ENCODE data around the gene PTPRT. TPM values are rescaled to one million over a fixed set of nuclear protein-coding genes. Genes with fewer than 3 reads are reported as not detected.
A peak's percentile ranks its signal among the peaks of the same experiment; 100 is the strongest.

PTPRT gene
- total and polyA plus RNA-seq, 4 donors, result 10.7 to 46.1 (median 32.0) TPM

- no peaks in the 10 kb centered on the region for H3K27me3 ChIP-seq (ENCODE audit: control insufficient read depth, insufficient read depth, low read length)
- 80% methylated on average over 2 of the region's 4 CpGs for WGBS (ENCODE audit: insufficient coverage)
- peaks cover 5% of the 10 kb centered on the region for H3K4me1 ChIP-seq (ENCODE audit: control insufficient read depth, insufficient read depth, low read length)
- no peak overlapping the region for H3K4me3 ChIP-seq (ENCODE audit: low read depth, low read length)
- no peaks in the 10 kb centered on the region for H3K36me3 ChIP-seq (ENCODE audit: control insufficient read depth, insufficient read depth, low read length)
- H3K9me3 ChIP-seq (ENCODE audit: control insufficient read depth, insufficient read depth, low read length), result no peaks in the 10 kb centered on the region
- DNase-seq (ENCODE audit: low read depth in 4 of 6, low spot score in 6 of 6), result peak in 2 of 6 donors; percentile 56 to 59
- no peak overlapping the region for H3K27ac ChIP-seq (ENCODE audit: low read depth, low read length)
Observed at GRCh38 chr20:42063141-42063540, 1126.6 kb downstream of the PTPRT start.

GRCh38 chr20:42053350-42053749 lies 1136.4 kb downstream of the PTPRT start:
- no CpG with 5 or more reads among the region's 3 CpGs for WGBS (ENCODE audit: insufficient coverage)
- no peaks in the 10 kb centered on the region for H3K9me3 ChIP-seq (ENCODE audit: control insufficient read depth, insufficient read depth, low read length)

GRCh38 chr20:42051921-42052320 lies 1137.8 kb downstream of the PTPRT start:
- WGBS (ENCODE audit: insufficient coverage), result 80% methylated on average over 4 of the region's 5 CpGs

More at GRCh38 chr20:42053350-42053749, 1136.4 kb downstream of the PTPRT start:
- Histone ChIP-seq H3K4me1 (ENCODE audit: control insufficient read depth, insufficient read depth, low read length) (peaks cover 8% of the 10 kb centered on the region), H3K4me3 (ENCODE audit: low read depth, low read length) (no peak overlapping the region), H3K27ac (ENCODE audit: low read depth, low read length) (no peak overlapping the region), H3K36me3 (ENCODE audit: control insufficient read depth, insufficient read depth, low read length) (no peaks in the 10 kb centered on the region), H3K27me3 (ENCODE audit: control insufficient read depth, insufficient read depth, low read length) (no peaks in the 10 kb centered on the region)
- DNase-seq (ENCODE audit: low read depth in 4 of 6, low spot score in 6 of 6), result peak in 1 of 6 donors; percentile 55

GRCh38 chr20:42046371-42047085 lies 1143.2 kb downstream of the PTPRT start:
- DNase-seq (ENCODE audit: low read depth in 4 of 6, low spot score in 6 of 6), result peak in 1 of 6 donors; percentile 38
- Histone ChIP-seq H3K27ac (ENCODE audit: low read depth, low read length) (no peak overlapping the region), H3K4me3 (ENCODE audit: low read depth, low read length) (no peak overlapping the region), H3K27me3 (ENCODE audit: control insufficient read depth, insufficient read depth, low read length) (no peaks in the 10 kb centered on the region), H3K36me3 (ENCODE audit: control insufficient read depth, insufficient read depth, low read length) (no peaks in the 10 kb centered on the region), H3K4me1 (ENCODE audit: control insufficient read depth, insufficient read depth, low read length) (no peaks in the 10 kb centered on the region), H3K9me3 (ENCODE audit: control insufficient read depth, insufficient read depth, low read length) (no peaks in the 10 kb centered on the region)
- WGBS (ENCODE audit: insufficient coverage), result 67% methylated on average over 6 of the region's 7 CpGs

More at GRCh38 chr20:42051921-42052320, 1137.8 kb downstream of the PTPRT start:
- Histone ChIP-seq H3K4me1 (ENCODE audit: control insufficient read depth, insufficient read depth, low read length) (peaks cover 8% of the 10 kb centered on the region), H3K27ac (ENCODE audit: low read depth, low read length) (no peak overlapping the region), H3K9me3 (ENCODE audit: control insufficient read depth, insufficient read depth, low read length) (no peaks in the 10 kb centered on the region), H3K27me3 (ENCODE audit: control insufficient read depth, insufficient read depth, low read length) (no peaks in the 10 kb centered on the region), H3K4me3 (ENCODE audit: low read depth, low read length) (no peak overlapping the region), H3K36me3 (ENCODE audit: control insufficient read depth, insufficient read depth, low read length) (no peaks in the 10 kb centered on the region)
- peak in 1 of 6 donors; percentile 68 for DNase-seq (ENCODE audit: low read depth in 4 of 6, low spot score in 6 of 6)

GRCh38 chr20:42043921-42044320 lies 1145.8 kb downstream of the PTPRT start:
- WGBS (ENCODE audit: insufficient coverage), result no CpG with 5 or more reads among the region's 2 CpGs
- no peak overlapping the region for H3K27ac ChIP-seq (ENCODE audit: low read depth, low read length)

GRCh38 chr20:42041000-42041565 lies 1148.6 kb downstream of the PTPRT start:
- Histone ChIP-seq H3K4me3 (ENCODE audit: low read depth, low read length) (no peak overlapping the region), H3K4me1 (ENCODE audit: control insufficient read depth, insufficient read depth, low read length) (no peaks in the 10 kb centered on the region), H3K27ac (ENCODE audit: low read depth, low read length) (no peak overlapping the region), H3K27me3 (ENCODE audit: control insufficient read depth, insufficient read depth, low read length) (no peaks in the 10 kb centered on the region), H3K9me3 (ENCODE audit: control insufficient read depth, insufficient read depth, low read length) (no peaks in the 10 kb centered on the region), H3K36me3 (ENCODE audit: control insufficient read depth, insufficient read depth, low read length) (no peaks in the 10 kb centered on the region)
- 70% methylated on average over 2 of the region's 6 CpGs for WGBS (ENCODE audit: insufficient coverage)
- DNase-seq (ENCODE audit: low read depth in 4 of 6, low spot score in 6 of 6), result peak in 2 of 6 donors; percentile 38 to 83

More at GRCh38 chr20:42043921-42044320, 1145.8 kb downstream of the PTPRT start:
- Histone ChIP-seq H3K4me3 (ENCODE audit: low read depth, low read length) (no peak overlapping the region), H3K9me3 (ENCODE audit: control insufficient read depth, insufficient read depth, low read length) (no peaks in the 10 kb centered on the region), H3K27me3 (ENCODE audit: control insufficient read depth, insufficient read depth, low read length) (no peaks in the 10 kb centered on the region), H3K36me3 (ENCODE audit: control insufficient read depth, insufficient read depth, low read length) (no peaks in the 10 kb centered on the region), H3K4me1 (ENCODE audit: control insufficient read depth, insufficient read depth, low read length) (no peaks in the 10 kb centered on the region)
- no peak for DNase-seq (ENCODE audit: low read depth in 4 of 6, low spot score in 6 of 6)

- H3K27me3 ChIP-seq (ENCODE audit: control insufficient read depth, insufficient read depth, low read length), result peaks cover 2% of the 10 kb centered on the region
- H3K4me3 ChIP-seq (ENCODE audit: low read depth, low read length), result no peak overlapping the region
- no peaks in the 10 kb centered on the region for H3K4me1 ChIP-seq (ENCODE audit: control insufficient read depth, insufficient read depth, low read length)
- no peaks in the 10 kb centered on the region for H3K36me3 ChIP-seq (ENCODE audit: control insufficient read depth, insufficient read depth, low read length)
- no CpG with 5 or more reads among the region's 1 CpG for WGBS (ENCODE audit: insufficient coverage)
- peak in 2 of 6 donors; percentile 34 to 54 for DNase-seq (ENCODE audit: low read depth in 4 of 6, low spot score in 6 of 6)
- no peak overlapping the region for H3K27ac ChIP-seq (ENCODE audit: low read depth, low read length)
- H3K9me3 ChIP-seq (ENCODE audit: control insufficient read depth, insufficient read depth, low read length), result no peaks in the 10 kb centered on the region
Observed at GRCh38 chr20:42027746-42028268, 1161.9 kb downstream of the PTPRT start.

GRCh38 chr20:42026599-42026998 lies 1163.1 kb downstream of the PTPRT start:
- Histone ChIP-seq H3K4me3 (ENCODE audit: low read depth, low read length) (no peak overlapping the region), H3K36me3 (ENCODE audit: control insufficient read depth, insufficient read depth, low read length) (no peaks in the 10 kb centered on the region), H3K27ac (ENCODE audit: low read depth, low read length) (no peak overlapping the region), H3K27me3 (ENCODE audit: control insufficient read depth, insufficient read depth, low read length) (peaks cover 2% of the 10 kb centered on the region), H3K9me3 (ENCODE audit: control insufficient read depth, insufficient read depth, low read length) (no peaks in the 10 kb centered on the region), H3K4me1 (ENCODE audit: control insufficient read depth, insufficient read depth, low read length) (no peaks in the 10 kb centered on the region)
- WGBS (ENCODE audit: insufficient coverage), result 100% methylated on average over 4 of the region's 4 CpGs
- DNase-seq (ENCODE audit: low read depth in 4 of 6, low spot score in 6 of 6), result no peak

GRCh38 chr20:42024653-42025052 lies 1165.1 kb downstream of the PTPRT start:
- WGBS (ENCODE audit: insufficient coverage), result 44% methylated on average over 5 of the region's 5 CpGs
- Histone ChIP-seq H3K27ac (ENCODE audit: low read depth, low read length) (no peak overlapping the region), H3K27me3 (ENCODE audit: control insufficient read depth, insufficient read depth, low read length) (peaks cover 2% of the 10 kb centered on the region), H3K4me1 (ENCODE audit: control insufficient read depth, insufficient read depth, low read length) (no peaks in the 10 kb centered on the region), H3K36me3 (ENCODE audit: control insufficient read depth, insufficient read depth, low read length) (no peaks in the 10 kb centered on the region), H3K4me3 (ENCODE audit: low read depth, low read length) (no peak overlapping the region), H3K9me3 (ENCODE audit: control insufficient read depth, insufficient read depth, low read length) (no peaks in the 10 kb centered on the region)
- DNase-seq (ENCODE audit: low read depth in 4 of 6, low spot score in 6 of 6), result peak in 1 of 6 donors; percentile 58

Data from spinal cord (tissue), 10 donors.